ENCODE results near the gene RAP1GDS1.

GRCh38 chr4:98363431-98363830 lies 102.2 kb downstream of the RAP1GDS1 start:
- TF ChIP-seq CTCF (optimal IDR thresholded peaks at IDR 0.05 in 1 of 3, IDR thresholded peaks at IDR 0.05 in 1 of 3, conservative IDR thresholded peaks at IDR 0.05 in 1 of 3; ENCODE audit: extremely low read depth in 1 of 3, insufficient read depth in 2 of 3, low read length in 3 of 3) = no peak
- TF ChIP-seq EZH2 (IDR thresholded peaks at IDR 0.05; ENCODE audit: low read length) = no peak
